Neuronal stem cell (in vitro differentiated cells): ENCODE measurements around the gene PRSS56.
A peak's percentile ranks its signal among the peaks of the same experiment; 100 is the strongest.

ENCODE experiments used
- DNase-seq: peaks from one replicate; pipeline ENCODE4 v3.0.0-alpha.2; 2013; ENCODE audit warnings: low spot score
- H2AFZ ChIP-seq: one replicate; pipeline ENCODE4 v1.6.1; 2013; ENCODE audit warnings: mild to moderate bottlenecking, low read length, inconsistent platforms
- H2AK5ac ChIP-seq: 2 replicates; pipeline ENCODE4 v1.6.1; 2013; ENCODE audit warnings: low read depth, mild to moderate bottlenecking, inconsistent platforms, low read length, moderate library complexity, mixed read lengths
- H2BK120ac ChIP-seq: 2 replicates; pipeline ENCODE4 v1.6.1; 2013; ENCODE audit warnings: low read depth, mild to moderate bottlenecking, inconsistent platforms, low read length, moderate library complexity, mixed read lengths
- H2BK12ac ChIP-seq: one replicate; pipeline ENCODE4 v1.6.1; 2013; ENCODE audit warnings: low read length, inconsistent platforms
- H2BK15ac ChIP-seq: 2 replicates; pipeline ENCODE4 v1.6.1; 2013; ENCODE audit warnings: mild to moderate bottlenecking, low read length, inconsistent platforms, mixed read lengths
- H2BK5ac ChIP-seq: one replicate; pipeline ENCODE4 v1.6.1; 2013; ENCODE audit warnings: inconsistent platforms, mild to moderate bottlenecking, low read length, moderate library complexity
- H3K14ac ChIP-seq: one replicate; pipeline ENCODE4 v1.6.1; 2013; ENCODE audit warnings: low read length, inconsistent platforms
- H3K18ac ChIP-seq: 2 replicates; pipeline ENCODE4 v1.6.1; 2013; ENCODE audit warnings: low read length, inconsistent platforms
- H3K23ac ChIP-seq: 2 replicates; pipeline ENCODE4 v1.6.1; 2013; ENCODE audit warnings: low read depth, mild to moderate bottlenecking, mixed read lengths, low read length, inconsistent platforms; ENCODE audit not compliant: poor library complexity
- H3K27ac ChIP-seq: replicated peaks from 3 replicates; pipeline ENCODE4 v1.5.1; 2013; ENCODE audit warnings: low read length, inconsistent platforms
- H3K27me3 ChIP-seq, 3 experiments: 2 replicates each; pipeline ENCODE4 v1.6.1; 2013; ENCODE audit warnings: low read length in 3 of 3, mild to moderate bottlenecking in 2 of 3, inconsistent platforms in 1 of 3, low read depth in 1 of 3, mixed read lengths in 1 of 3, moderate library complexity in 1 of 3; ENCODE audit not compliant: control insufficient read depth in 3 of 3, insufficient read depth in 3 of 3
- H3K36me3 ChIP-seq, 2 donors: replicated peaks in 1 of 2; 2 replicates each; pipeline ENCODE4 v1.6.1; 2013; ENCODE audit warnings: low read length in 2 of 2; ENCODE audit not compliant: control insufficient read depth in 2 of 2, insufficient read depth in 2 of 2
- H3K4ac ChIP-seq: 2 replicates; pipeline ENCODE4 v1.6.1; 2013; ENCODE audit warnings: inconsistent platforms, mild to moderate bottlenecking, low read length, moderate library complexity
- H3K4me1 ChIP-seq, 2 donors: 1 replicate in 1 of 2; 2 replicates in 1 of 2; pipeline ENCODE4 v1.6.1; 2013; ENCODE audit warnings: low read length in 2 of 2, low read depth in 1 of 2; ENCODE audit not compliant: control insufficient read depth in 2 of 2, insufficient read depth in 1 of 2
- H3K4me2 ChIP-seq: one replicate; pipeline ENCODE4 v1.6.1; 2013; ENCODE audit warnings: mild to moderate bottlenecking, low read length, inconsistent platforms; ENCODE audit not compliant: insufficient read depth, poor library complexity, severe bottlenecking
- H3K4me3 ChIP-seq, 2 donors: 2 replicates each; pipeline ENCODE4 v1.5.1; 2013; ENCODE audit warnings: low read length in 2 of 2, mild to moderate bottlenecking in 2 of 2, inconsistent platforms in 1 of 2, moderate library complexity in 1 of 2
- H3K79me1 ChIP-seq: one replicate; pipeline ENCODE4 v1.6.1; 2013; ENCODE audit warnings: low read depth, mild to moderate bottlenecking, inconsistent platforms, low read length, moderate library complexity
- H3K9ac ChIP-seq: one replicate; pipeline ENCODE4 v1.6.1; 2013; ENCODE audit warnings: mild to moderate bottlenecking, low read depth, low read length, inconsistent platforms; ENCODE audit not compliant: poor library complexity
- H3K9me3 ChIP-seq, 2 donors: replicated peaks in 1 of 2; 2 replicates each; pipeline versions ENCODE3 to v1.6.1; 2013; ENCODE audit warnings: low read length in 2 of 2, mild to moderate bottlenecking in 2 of 2, inconsistent platforms in 1 of 2, low read depth in 1 of 2, mixed read lengths in 1 of 2, moderate library complexity in 1 of 2; ENCODE audit not compliant: control insufficient read depth in 2 of 2, insufficient read depth in 1 of 2
- H4K8ac ChIP-seq: one replicate; pipeline ENCODE4 v1.6.1; 2013; ENCODE audit warnings: low read depth, mild to moderate bottlenecking, inconsistent platforms, low read length, moderate library complexity
- H4K91ac ChIP-seq: one replicate; pipeline ENCODE4 v1.6.1; 2013; ENCODE audit warnings: low read length, low read depth, mild to moderate bottlenecking, inconsistent platforms; ENCODE audit not compliant: poor library complexity
- WGBS, 2 donors: extraction: QIAGEN DNeasy Blood & Tissue Kit; methylation state at CpG; one replicate each; pipeline ENCODE4 v1.1.7; 2013; ENCODE audit warnings: missing lambda C conversion rate in 2 of 2, mixed read lengths in 1 of 2; ENCODE audit not compliant: insufficient read length in 2 of 2, insufficient replicate concordance in 1 of 2; ENCODE audit errors: extremely low coverage in 2 of 2; 5-methylcytosine and 5-hydroxymethylcytosine counted together

The PRSS56 gene

DNA sequence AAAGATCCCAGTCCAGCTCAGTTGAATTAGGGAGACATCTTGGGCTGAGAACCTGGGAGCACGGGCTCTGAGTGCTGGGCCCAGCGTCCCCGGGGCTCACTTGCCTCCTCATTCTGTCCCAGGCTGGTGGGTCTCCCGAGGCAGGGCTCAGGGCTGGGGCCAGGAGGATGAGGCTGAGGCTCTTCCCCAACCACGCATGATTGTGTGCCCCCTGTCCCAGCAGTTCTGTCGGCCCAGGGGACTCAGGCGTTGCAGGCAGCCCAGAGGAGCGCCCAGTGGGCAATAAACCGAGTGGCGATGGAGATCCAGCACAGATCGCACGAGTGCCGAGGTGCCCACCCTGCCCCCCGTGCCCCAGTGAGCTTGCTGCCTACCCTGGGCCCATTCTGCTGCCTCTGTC is 910 bp downstream of the PRSS56 start:
- no peak overlapping the region for H2AFZ ChIP-seq
- peaks cover 17 to 79% (median 33%) of the 10 kb centered on the region in 3 experiments for H3K27me3 ChIP-seq
- peak overlapping the region; percentile 4 for H3K14ac ChIP-seq
- H3K36me3 ChIP-seq, result no peaks in the 10 kb centered on the region
- WGBS, 2 donors, result no CpG with 5 or more reads among the region's 14 CpGs
- no peak overlapping the region for H2BK12ac ChIP-seq
- no peak overlapping the region for H3K23ac ChIP-seq
- peak overlapping the region; percentile 1 for H3K9ac ChIP-seq
- no peak overlapping the region for H2BK15ac ChIP-seq
- no peak overlapping the region for H3K4ac ChIP-seq
- peak overlapping the region; percentile 2 for H2AK5ac ChIP-seq
- H2BK5ac ChIP-seq, result no peak overlapping the region
- no peaks in the 10 kb centered on the region for H3K9me3 ChIP-seq
- peak overlapping the region; percentile 12 for H3K18ac ChIP-seq
- H4K8ac ChIP-seq, result no peak overlapping the region
- no peak overlapping the region for H3K4me2 ChIP-seq
- H3K79me1 ChIP-seq, result peaks cover 2% of the 10 kb centered on the region
- no peak overlapping the region for H4K91ac ChIP-seq
- peaks cover 6 to 10% of the 10 kb centered on the region in 2 donors for H3K4me1 ChIP-seq
- H3K27ac ChIP-seq, result no peak overlapping the region
- DNase-seq, result no peak
- no peak overlapping the region for H3K4me3 ChIP-seq
- no peak overlapping the region for H2BK120ac ChIP-seq

DNA sequence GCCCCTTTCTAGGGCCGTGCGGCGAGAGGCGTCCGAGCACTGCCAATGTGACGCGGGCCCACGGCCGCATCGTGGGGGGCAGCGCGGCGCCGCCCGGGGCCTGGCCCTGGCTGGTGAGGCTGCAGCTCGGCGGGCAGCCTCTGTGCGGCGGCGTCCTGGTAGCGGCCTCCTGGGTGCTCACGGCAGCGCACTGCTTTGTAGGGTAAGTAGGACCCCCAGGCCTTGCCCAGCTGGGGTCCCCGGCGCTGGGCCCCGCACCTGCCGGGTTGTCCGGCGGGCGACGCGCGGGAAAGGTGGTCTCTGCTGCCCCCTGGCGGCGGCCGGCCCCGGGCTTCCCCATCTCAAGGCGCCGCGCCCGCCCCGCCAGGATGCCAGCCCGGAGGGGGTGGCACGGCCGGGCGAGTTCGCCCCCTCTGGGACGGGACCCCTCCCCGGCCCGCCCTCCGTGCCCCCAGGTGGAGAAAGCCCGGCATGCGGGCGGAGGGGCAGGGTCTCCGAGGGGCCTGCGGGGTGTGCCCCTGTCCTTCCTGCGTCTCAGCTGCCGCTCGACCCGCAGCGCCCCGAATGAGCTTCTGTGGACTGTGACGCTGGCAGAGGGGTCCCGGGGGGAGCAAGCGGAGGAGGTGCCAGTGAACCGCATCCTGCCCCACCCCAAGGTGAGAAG is 1.9 kb downstream of the PRSS56 start:
- Histone ChIP-seq H3K4me2 (peak overlapping the region; percentile 67), H2AK5ac (peak overlapping the region; percentile 96), H3K4me1 (peaks cover 6 to 13% of the 10 kb centered on the region in 2 donors), H3K36me3 (no peaks in the 10 kb centered on the region), H3K4ac (no peak overlapping the region), H3K79me1 (peaks cover 2% of the 10 kb centered on the region), H3K4me3 (no peak overlapping the region), H3K9ac (peak overlapping the region; percentile 73), H2BK5ac (no peak overlapping the region), H2BK12ac (peak overlapping the region; percentile 59), H4K91ac (no peak overlapping the region), H3K14ac (no peak overlapping the region), H3K27me3 (peaks cover 17 to 75% (median 33%) of the 10 kb centered on the region in 3 experiments), H2AFZ (peak overlapping the region; percentile 73), H3K27ac (no peak overlapping the region), H3K9me3 (no peaks in the 10 kb centered on the region), H3K18ac (peak overlapping the region; percentile 64), H4K8ac (peak overlapping the region; percentile 75), H2BK120ac (no peak overlapping the region), H3K23ac (peak overlapping the region; percentile 96), H2BK15ac (no peak overlapping the region)
- no peak for DNase-seq
- WGBS, 2 donors, result no CpG with 5 or more reads among the region's 66 CpGs

DNA sequence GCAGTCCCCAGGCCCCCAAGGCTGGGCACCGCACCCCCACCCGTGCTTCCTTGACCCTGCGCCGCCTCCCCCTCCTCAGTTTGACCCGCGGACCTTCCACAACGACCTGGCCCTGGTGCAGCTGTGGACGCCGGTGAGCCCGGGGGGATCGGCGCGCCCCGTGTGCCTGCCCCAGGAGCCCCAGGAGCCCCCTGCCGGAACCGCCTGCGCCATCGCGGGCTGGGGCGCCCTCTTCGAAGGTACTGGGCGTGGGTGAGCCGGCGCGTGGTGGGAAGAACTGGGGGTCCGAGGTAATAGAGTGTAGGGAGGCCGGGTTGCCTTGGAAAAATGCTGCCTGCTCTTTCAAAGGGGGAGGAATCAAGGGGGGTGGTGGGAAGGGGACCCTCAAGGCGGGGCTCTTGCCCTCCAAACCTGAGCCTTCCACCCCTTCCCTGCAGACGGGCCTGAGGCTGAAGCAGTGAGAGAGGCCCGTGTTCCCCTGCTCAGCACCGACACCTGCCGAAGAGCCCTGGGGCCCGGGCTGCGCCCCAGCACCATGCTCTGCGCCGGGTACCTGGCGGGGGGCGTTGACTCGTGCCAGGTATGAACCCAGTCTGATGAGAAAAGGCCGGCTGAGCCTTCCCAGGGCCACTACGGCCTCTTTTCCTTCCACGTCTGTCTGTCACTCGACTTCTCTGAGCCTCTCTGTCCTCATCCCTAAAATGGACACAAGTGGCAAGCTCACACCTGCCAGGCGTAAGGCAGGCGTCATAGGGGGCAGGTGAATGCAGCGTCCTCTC is 2.6 kb downstream of the PRSS56 start:
- no peaks in the 10 kb centered on the region for H3K9me3 ChIP-seq
- no peak for DNase-seq
- H4K8ac ChIP-seq, result no peak overlapping the region
- peak overlapping the region; percentile 67 for H3K4me2 ChIP-seq
- H3K23ac ChIP-seq, result peak overlapping the region; percentile 96
- no peak overlapping the region for H2BK12ac ChIP-seq
- H2AFZ ChIP-seq, result peak overlapping the region; percentile 95
- H3K14ac ChIP-seq, result no peak overlapping the region
- peak overlapping the region; percentile 64 for H3K18ac ChIP-seq
- H3K4ac ChIP-seq, result no peak overlapping the region
- WGBS, 2 donors, result no CpG with 5 or more reads among the region's 46 CpGs
- H3K36me3 ChIP-seq, result no peaks in the 10 kb centered on the region
- no peak overlapping the region for H3K27ac ChIP-seq
- no peak overlapping the region for H3K4me3 ChIP-seq
- peaks cover 17 to 72% (median 33%) of the 10 kb centered on the region in 3 experiments for H3K27me3 ChIP-seq
- H3K79me1 ChIP-seq, result peaks cover 2% of the 10 kb centered on the region
- H2BK120ac ChIP-seq, result no peak overlapping the region
- H3K4me1 ChIP-seq, result peaks cover 6 to 13% of the 10 kb centered on the region in 2 donors
- H2AK5ac ChIP-seq, result peak overlapping the region; percentile 96
- no peak overlapping the region for H2BK15ac ChIP-seq
- no peak overlapping the region for H4K91ac ChIP-seq
- peak overlapping the region; percentile 21 for H3K9ac ChIP-seq
- no peak overlapping the region for H2BK5ac ChIP-seq

DNA sequence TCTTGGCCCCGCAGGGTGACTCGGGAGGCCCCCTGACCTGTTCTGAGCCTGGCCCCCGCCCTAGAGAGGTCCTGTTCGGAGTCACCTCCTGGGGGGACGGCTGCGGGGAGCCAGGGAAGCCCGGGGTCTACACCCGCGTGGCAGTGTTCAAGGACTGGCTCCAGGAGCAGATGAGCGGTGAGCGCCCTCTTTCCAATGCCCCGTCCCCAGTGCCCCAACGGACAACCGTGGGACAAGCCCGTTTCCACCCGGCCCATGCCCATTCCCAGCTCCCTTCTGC is 3.2 kb downstream of the PRSS56 start:
- DNase-seq, result no peak
- H2BK12ac ChIP-seq, result no peak overlapping the region
- peak overlapping the region; percentile 95 for H2AFZ ChIP-seq
- peaks cover 2% of the 10 kb centered on the region for H3K79me1 ChIP-seq
- H3K23ac ChIP-seq, result peak overlapping the region; percentile 85
- H3K4me2 ChIP-seq, result peak overlapping the region; percentile 88
- H3K27me3 ChIP-seq, result peaks cover 17 to 69% (median 33%) of the 10 kb centered on the region in 3 experiments
- H3K36me3 ChIP-seq, result no peaks in the 10 kb centered on the region
- peak overlapping the region in 1 of 2 donors; percentile 30 for H3K4me3 ChIP-seq
- peak overlapping the region; percentile 55 for H3K18ac ChIP-seq
- no peak overlapping the region for H4K8ac ChIP-seq
- H2BK5ac ChIP-seq, result peak overlapping the region; percentile 24
- WGBS, 2 donors, result no CpG with 5 or more reads among the region's 16 CpGs
- H3K14ac ChIP-seq, result peak overlapping the region; percentile 71
- no peak overlapping the region for H2BK15ac ChIP-seq
- H3K9me3 ChIP-seq, result no peaks in the 10 kb centered on the region
- no peak overlapping the region for H3K4ac ChIP-seq
- H3K27ac ChIP-seq, result no peak overlapping the region
- peaks cover 6 to 13% of the 10 kb centered on the region in 2 donors for H3K4me1 ChIP-seq
- no peak overlapping the region for H4K91ac ChIP-seq
- H2BK120ac ChIP-seq, result no peak overlapping the region
- peak overlapping the region; percentile 88 for H2AK5ac ChIP-seq
- H3K9ac ChIP-seq, result no peak overlapping the region
